NOMO-1 treated with dmso at 0.1 percent for 144 hours (cell line): ENCODE results near the gene SLC35F1.
"Not testable (repeated sequence)": the region's sequence is repeated elsewhere in the genome, so short reads cannot be mapped to it uniquely, and the experiment has no call there.

Source experiments
- DNase-seq: peaks from one replicate; lab custom pipeline; 2025; ENCODE audit not compliant: unreplicated experiment; lab: John Stamatoyannopoulos, UW

Gene SLC35F1

GRCh38 chr6:117924690-117925089 is 17.6 kb downstream of the SLC35F1 start:
- DNase-seq: no peak

- no peak for DNase-seq
These were observed 20.8 kb downstream of the SLC35F1 start for GRCh38 chr6:117927866-117928265.

GRCh38 chr6:117928833-117929232 is 21.8 kb downstream of the SLC35F1 start:
- DNase-seq: peak; percentile 39

- DNase-seq: no peak
These were observed 22.4 kb downstream of the SLC35F1 start for GRCh38 chr6:117929501-117929900.

- DNase-seq: no peak
These were observed 23.6 kb downstream of the SLC35F1 start for GRCh38 chr6:117930645-117931044.

- DNase-seq: no peak
These were observed 24.9 kb downstream of the SLC35F1 start for GRCh38 chr6:117932001-117932400.

- DNase-seq: no peak
These were observed 25.6 kb downstream of the SLC35F1 start for GRCh38 chr6:117932676-117933075.

GRCh38 chr6:117933471-117933870 is 26.4 kb downstream of the SLC35F1 start:
- DNase-seq: no peak

GRCh38 chr6:117938311-117938995 is 31.4 kb downstream of the SLC35F1 start:
- DNase-seq: no peak

- DNase-seq: no peak
These were observed 40.2 kb downstream of the SLC35F1 start for GRCh38 chr6:117947234-117947633.

- DNase-seq: no peak
These were observed 44.7 kb downstream of the SLC35F1 start for GRCh38 chr6:117951783-117952182.

- no peak for DNase-seq
These were observed 48.7 kb downstream of the SLC35F1 start for GRCh38 chr6:117955684-117956256.

GRCh38 chr6:117956386-117956785 is 49.3 kb downstream of the SLC35F1 start:
- no peak for DNase-seq

GRCh38 chr6:117958536-117958935 is 51.5 kb downstream of the SLC35F1 start:
- no peak for DNase-seq

GRCh38 chr6:117960877-117961276 is 53.8 kb downstream of the SLC35F1 start:
- no peak for DNase-seq

GRCh38 chr6:117961301-117961700 is 54.2 kb downstream of the SLC35F1 start:
- DNase-seq: no peak

- DNase-seq: not testable (repeated sequence)
These were observed 58.7 kb downstream of the SLC35F1 start for GRCh38 chr6:117965763-117966162.

- no peak for DNase-seq
These were observed 64.6 kb downstream of the SLC35F1 start for GRCh38 chr6:117971637-117972036.

GRCh38 chr6:117974914-117975627 is 68.0 kb downstream of the SLC35F1 start:
- DNase-seq: no peak

GRCh38 chr6:117976030-117976651 is 69.1 kb downstream of the SLC35F1 start:
- DNase-seq: no peak

- no peak for DNase-seq
These were observed 78.9 kb downstream of the SLC35F1 start for GRCh38 chr6:117985916-117986315.

GRCh38 chr6:117986396-117986795 is 79.3 kb downstream of the SLC35F1 start:
- DNase-seq: no peak
